Right lobe of liver (tissue), 4 donors: ENCODE data around the gene CPSF3.

Experiments used
- CTCF ChIP-seq, 4 donors: fragments of 200-600 bp in 3 of 4; fragments of 450-650 bp in 1 of 4; IDR thresholded peaks; one replicate each; pipeline versions ENCODE4 v1.5.1 to v1.8.0; 2016 to 2022; ENCODE audit warnings: antibody characterized with exemption in 4 of 4, mild to moderate bottlenecking in 2 of 4
- POLR2A ChIP-seq: fragments of 450-650 bp; IDR thresholded peaks from one replicate; pipeline ENCODE4 v1.6.1; 2017; ENCODE audit warnings: antibody characterized with exemption, mild to moderate bottlenecking
- donor health status: DM: no; HTN: no; CAD: no.
- donor health status: DM: no; HTN: no; CAD: no.
- donor health status: DM: no; HTN: yes; CAD: no.

- TF ChIP-seq CTCF (IDR thresholded peaks at IDR 0.05) (no peak), POLR2A (peak; percentile 65)
Measured at GRCh38 chr2:9474361-9475057, 51.1 kb downstream of the CPSF3 start, which contains the start of gene IAH1.
